Panc1 (cell line): Measurements from ENCODE around the gene LMBRD2. TPM values are rescaled to one million over a fixed set of nuclear protein-coding genes. Genes with fewer than 3 reads are reported as not detected.

Source experiments
- ATAC-seq: fragments of 200-7000 bp; cut with Tn5 transposase; 2 replicates; pipeline ENCODE4 v1.9.1; 2020; ENCODE audit warnings: mild to moderate bottlenecking, moderate library complexity
- BruUV-seq: library from RNA; stranded (reverse); fragments of 400-500 nt; replicated peaks from 2 replicates; lab custom pipeline; 2021; lab: Mats Ljungman, UMichigan
- CTCF ChIA-PET: fragments of 300-600 bp; sonication (Branson Sonifier 250); formaldehyde crosslinking; loops from one replicate; lab custom pipeline; 2022; ENCODE audit warnings: antibody characterized with exemption; lab: Charles Lee
- POLR2A ChIA-PET: fragments of 300-600 bp; sonication (Branson Sonifier 250); formaldehyde crosslinking; loops from one replicate; lab custom pipeline; 2022; ENCODE audit warnings: antibody characterized with exemption; lab: Charles Lee
- DNase-seq: peaks from one replicate; pipeline ENCODE4 v3.0.0-alpha.2; 2010; ENCODE audit warnings: low read depth, low spot score
- H3K27ac ChIP-seq: 2 replicates; pipeline ENCODE4 v1.5.1; 2011; ENCODE audit warnings: mild to moderate bottlenecking, low read length, inconsistent platforms
- H3K27me3 ChIP-seq: fragments of 200-500 bp; sonication (Bioruptor generic); 2 replicates; pipeline ENCODE4 v1.6.0; 2014; ENCODE audit warnings: low read length, inconsistent platforms; ENCODE audit not compliant: control insufficient read depth, insufficient read depth
- H3K36me3 ChIP-seq: fragments of 200-500 bp; sonication (Bioruptor generic); 2 replicates; pipeline ENCODE4 v1.5.1; 2014; ENCODE audit warnings: inconsistent platforms, mild to moderate bottlenecking, low read length, moderate library complexity; ENCODE audit not compliant: control insufficient read depth, insufficient read depth
- H3K4me1 ChIP-seq: 2 replicates; pipeline ENCODE4 v1.5.1; 2011; ENCODE audit warnings: inconsistent platforms, mild to moderate bottlenecking, low read length, moderate library complexity; ENCODE audit not compliant: control insufficient read depth, insufficient read depth
- H3K4me3 ChIP-seq, 2 experiments: 2 replicates each; pipeline ENCODE4 v1.5.1; 2011 to 2012; ENCODE audit warnings: low read depth in 2 of 2, low read length in 2 of 2, mild to moderate bottlenecking in 2 of 2, inconsistent platforms in 1 of 2, moderate library complexity in 1 of 2
- H3K9me3 ChIP-seq: fragments of 200-500 bp; sonication (Bioruptor generic); 2 replicates; pipeline ENCODE4 v1.5.1; 2014; ENCODE audit warnings: low read depth, mild to moderate bottlenecking, inconsistent platforms, low read length, moderate library complexity; ENCODE audit not compliant: control insufficient read depth, insufficient read depth
- SIN3A ChIP-seq: IDR thresholded peaks from 2 replicates; pipeline ENCODE4 v1.6.1; 2012; ENCODE audit warnings: low read depth, mild to moderate bottlenecking, low read length, moderate library complexity, borderline replicate concordance; ENCODE audit not compliant: insufficient read depth
- TCF7L2 ChIP-seq: IDR thresholded peaks from 2 replicates; pipeline ENCODE4 v1.6.1; 2011; ENCODE audit warnings: mild to moderate bottlenecking, low read depth, low read length, inconsistent platforms
- in situ Hi-C: cut with HindIII; loops from 2 replicates; pipeline ENCODE4 v1.10.0; 2016; ENCODE audit warnings: low sequenced_read_pairs, low pct_unique_long_range_greater_than_20kb
- intact Hi-C: fragments of 100-400 bp; cut with micrococcal nuclease; formaldehyde crosslinking; loops from one replicate; pipeline ENCODE4 v1.10.0; 2022; ENCODE audit not compliant: unreplicated experiment
- microRNA-seq: library from miRNA; unstranded; fragments of <30 nt; microRNA quantifications from one replicate; pipeline ENCODE4 v1.1.0, GENCODE V29; 2020; ENCODE audit not compliant: unreplicated experiment
- total RNA-seq: library from RNA; stranded (reverse); gene quantifications from one replicate; pipeline ENCODE4 v1.2.1, GENCODE V29; 2021; ENCODE audit not compliant: unreplicated experiment
- TF ChIP-seq, protein P1 (sequence below): fragments of 450-650 bp; IDR thresholded peaks from 2 replicates; pipeline ENCODE4 v1.5.1; 2017; ENCODE audit warnings: mild to moderate bottlenecking
- TF ChIP-seq, protein P2 (sequence below), 2 experiments: IDR thresholded peaks; 2 replicates each; pipeline ENCODE4 v1.6.1; 2011 to 2012; ENCODE audit warnings: low read depth in 2 of 2, control low read depth in 1 of 2, low read length in 1 of 2, mild to moderate bottlenecking in 1 of 2, moderate library complexity in 1 of 2; ENCODE audit not compliant: insufficient read depth in 1 of 2

Gene LMBRD2
- total RNA-seq, 1 experiment from 2014 or later, result 7.1 TPM

DNA sequence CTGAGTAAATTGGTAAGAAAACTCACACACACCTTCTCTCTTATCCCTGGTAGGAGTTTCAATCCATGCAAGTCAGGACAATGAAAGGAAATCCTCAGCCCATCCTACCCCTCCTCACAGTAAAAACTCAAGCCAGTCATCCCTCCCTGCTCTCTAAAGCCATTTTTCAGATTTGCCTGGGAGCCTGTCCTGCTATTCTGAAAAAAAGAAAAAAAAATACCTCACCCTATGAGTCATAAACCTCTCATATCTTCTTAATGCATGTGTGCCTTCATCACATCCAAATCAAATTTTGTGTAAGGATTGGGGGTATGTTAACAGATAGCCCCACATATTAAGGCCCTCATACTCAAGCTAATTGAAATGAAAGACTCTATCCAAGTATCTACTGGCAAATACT lies 99.1 kb downstream of the LMBRD2 start:
- in situ Hi-C loops (no loop called here), intact Hi-C loops (no loop called here)
- ATAC-seq (no peak), DNase-seq (no peak)
- Histone ChIP-seq H3K4me1 (no peaks in the 10 kb centered on the region), H3K36me3 (no peaks in the 10 kb centered on the region), H3K9me3 (no peaks in the 10 kb centered on the region), H3K27ac (no peak overlapping the region), H3K4me3 (no peak overlapping the region), H3K27me3 (no peaks in the 10 kb centered on the region)
- TF ChIP-seq TCF7L2 (no peak), SIN3A (no peak)
- TF ChIP-seq, protein P1, sequence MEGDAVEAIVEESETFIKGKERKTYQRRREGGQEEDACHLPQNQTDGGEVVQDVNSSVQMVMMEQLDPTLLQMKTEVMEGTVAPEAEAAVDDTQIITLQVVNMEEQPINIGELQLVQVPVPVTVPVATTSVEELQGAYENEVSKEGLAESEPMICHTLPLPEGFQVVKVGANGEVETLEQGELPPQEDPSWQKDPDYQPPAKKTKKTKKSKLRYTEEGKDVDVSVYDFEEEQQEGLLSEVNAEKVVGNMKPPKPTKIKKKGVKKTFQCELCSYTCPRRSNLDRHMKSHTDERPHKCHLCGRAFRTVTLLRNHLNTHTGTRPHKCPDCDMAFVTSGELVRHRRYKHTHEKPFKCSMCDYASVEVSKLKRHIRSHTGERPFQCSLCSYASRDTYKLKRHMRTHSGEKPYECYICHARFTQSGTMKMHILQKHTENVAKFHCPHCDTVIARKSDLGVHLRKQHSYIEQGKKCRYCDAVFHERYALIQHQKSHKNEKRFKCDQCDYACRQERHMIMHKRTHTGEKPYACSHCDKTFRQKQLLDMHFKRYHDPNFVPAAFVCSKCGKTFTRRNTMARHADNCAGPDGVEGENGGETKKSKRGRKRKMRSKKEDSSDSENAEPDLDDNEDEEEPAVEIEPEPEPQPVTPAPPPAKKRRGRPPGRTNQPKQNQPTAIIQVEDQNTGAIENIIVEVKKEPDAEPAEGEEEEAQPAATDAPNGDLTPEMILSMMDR, result no peak
- TF ChIP-seq, protein P2, sequence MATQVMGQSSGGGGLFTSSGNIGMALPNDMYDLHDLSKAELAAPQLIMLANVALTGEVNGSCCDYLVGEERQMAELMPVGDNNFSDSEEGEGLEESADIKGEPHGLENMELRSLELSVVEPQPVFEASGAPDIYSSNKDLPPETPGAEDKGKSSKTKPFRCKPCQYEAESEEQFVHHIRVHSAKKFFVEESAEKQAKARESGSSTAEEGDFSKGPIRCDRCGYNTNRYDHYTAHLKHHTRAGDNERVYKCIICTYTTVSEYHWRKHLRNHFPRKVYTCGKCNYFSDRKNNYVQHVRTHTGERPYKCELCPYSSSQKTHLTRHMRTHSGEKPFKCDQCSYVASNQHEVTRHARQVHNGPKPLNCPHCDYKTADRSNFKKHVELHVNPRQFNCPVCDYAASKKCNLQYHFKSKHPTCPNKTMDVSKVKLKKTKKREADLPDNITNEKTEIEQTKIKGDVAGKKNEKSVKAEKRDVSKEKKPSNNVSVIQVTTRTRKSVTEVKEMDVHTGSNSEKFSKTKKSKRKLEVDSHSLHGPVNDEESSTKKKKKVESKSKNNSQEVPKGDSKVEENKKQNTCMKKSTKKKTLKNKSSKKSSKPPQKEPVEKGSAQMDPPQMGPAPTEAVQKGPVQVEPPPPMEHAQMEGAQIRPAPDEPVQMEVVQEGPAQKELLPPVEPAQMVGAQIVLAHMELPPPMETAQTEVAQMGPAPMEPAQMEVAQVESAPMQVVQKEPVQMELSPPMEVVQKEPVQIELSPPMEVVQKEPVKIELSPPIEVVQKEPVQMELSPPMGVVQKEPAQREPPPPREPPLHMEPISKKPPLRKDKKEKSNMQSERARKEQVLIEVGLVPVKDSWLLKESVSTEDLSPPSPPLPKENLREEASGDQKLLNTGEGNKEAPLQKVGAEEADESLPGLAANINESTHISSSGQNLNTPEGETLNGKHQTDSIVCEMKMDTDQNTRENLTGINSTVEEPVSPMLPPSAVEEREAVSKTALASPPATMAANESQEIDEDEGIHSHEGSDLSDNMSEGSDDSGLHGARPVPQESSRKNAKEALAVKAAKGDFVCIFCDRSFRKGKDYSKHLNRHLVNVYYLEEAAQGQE (IDR thresholded peaks at IDR 0.05; ENCODE audit: insufficient read depth in 1 of 2, low read depth in 2 of 2, low read length in 1 of 2), result no peak
- ChIA-PET CTCF (no interaction called here), POLR2A (no interaction called here)
- BruUV-seq, result no TSS peak

DNA sequence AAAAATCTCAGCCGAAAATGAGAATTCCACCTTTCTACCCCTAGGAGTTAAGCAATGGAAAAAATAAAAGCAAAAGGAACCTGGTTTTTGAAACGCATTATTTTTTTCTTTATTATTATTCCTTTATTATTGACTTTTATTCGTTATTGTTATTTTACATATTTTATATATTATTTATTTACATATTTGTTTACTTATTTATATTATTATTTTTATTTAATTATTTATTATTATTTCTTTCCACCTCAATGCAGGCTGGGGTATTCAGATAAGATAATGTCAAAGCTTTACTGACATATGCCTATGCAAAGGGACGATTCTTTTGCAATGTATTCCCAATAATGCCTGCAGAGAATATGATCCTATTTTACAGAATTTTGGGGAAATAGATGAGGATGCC lies 101.7 kb downstream of the LMBRD2 start:
- no peaks in the 10 kb centered on the region for H3K9me3 ChIP-seq
- ATAC-seq, result no peak
- in situ Hi-C loops (no loop called here), intact Hi-C loops (no loop called here)
- CTCF ChIA-PET, result interaction anchor here (0.7 kb wide), 1 partner anchor 15 kb away, joined by 6 read pairs; no protein-coding TSS in a partner anchor
- BruUV-seq, result no TSS peak
- H3K4me3 ChIP-seq, result no peak overlapping the region
- no peaks in the 10 kb centered on the region for H3K36me3 ChIP-seq
- H3K27me3 ChIP-seq, result no peaks in the 10 kb centered on the region
- TF ChIP-seq, protein P1, result no peak
- TF ChIP-seq SIN3A, result no peak
- DNase-seq, result no peak
- H3K4me1 ChIP-seq, result no peaks in the 10 kb centered on the region
- H3K27ac ChIP-seq, result no peak overlapping the region
- POLR2A ChIA-PET, result no interaction called here

Small RNAs within 50 kb of the gene (microRNA-seq; reads per million reads assigned to microRNA genes)
- 2.9 reads per million for gene MIR580

Other genes starting within 250 kb of the LMBRD2 start
- gene CAPSL, start 213.3 kb downstream of the LMBRD2 start, total RNA-seq, result not detected
- gene UGT3A1, start 160.5 kb downstream of the LMBRD2 start, total RNA-seq, result not detected
- gene UGT3A2, start 85.0 kb downstream of the LMBRD2 start, total RNA-seq, result 0.10 TPM
- 21.5 TPM for gene SKP2, start 224 bp upstream of the LMBRD2 start, total RNA-seq
- gene NADK2, start 90.0 kb upstream of the LMBRD2 start, total RNA-seq, result 22.5 TPM
- 0.28 TPM for gene RANBP3L, start 150.0 kb upstream of the LMBRD2 start, total RNA-seq